Right lobe of liver (tissue), 4 donors: Measurements from ENCODE around the gene LPCAT3.

ENCODE experiments used
- POLR2A ChIP-seq: fragments of 450-650 bp; IDR thresholded peaks from one replicate; pipeline ENCODE4 v1.6.1; 2017; ENCODE audit warnings: antibody characterized with exemption, mild to moderate bottlenecking
- TF ChIP-seq, protein P1 (sequence below), 4 donors: fragments of 200-600 bp in 3 of 4; fragments of 450-650 bp in 1 of 4; IDR thresholded peaks; one replicate each; pipeline versions ENCODE4 v1.5.1 to v1.8.0; 2016 to 2022; ENCODE audit warnings: antibody characterized with exemption in 4 of 4, mild to moderate bottlenecking in 2 of 4
- donor health status: DM: no; HTN: no; CAD: no.
- donor health status: DM: no; HTN: no; CAD: no.
- donor health status: DM: no; HTN: yes; CAD: no.

DNA sequence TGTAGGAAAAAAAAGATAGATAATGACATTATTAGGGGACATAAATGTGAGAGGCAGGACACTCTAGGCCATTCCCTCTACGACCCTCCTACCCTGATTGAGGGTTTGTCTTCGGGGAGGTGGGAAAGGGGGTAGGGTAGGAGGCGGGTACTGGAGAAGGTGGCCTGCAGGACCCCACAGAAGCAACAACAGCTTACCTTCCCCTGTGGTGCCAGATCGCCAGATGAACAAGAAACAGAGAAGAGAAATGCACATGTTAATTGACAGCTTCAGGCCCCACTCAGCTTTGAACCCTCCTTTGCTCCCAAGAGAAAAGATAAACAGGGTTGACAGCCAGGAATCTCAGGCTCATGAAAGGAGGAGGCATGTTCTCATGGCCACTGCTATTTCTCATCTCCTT lies 52.6 kb downstream of the LPCAT3 start:
- TF ChIP-seq, protein P1, sequence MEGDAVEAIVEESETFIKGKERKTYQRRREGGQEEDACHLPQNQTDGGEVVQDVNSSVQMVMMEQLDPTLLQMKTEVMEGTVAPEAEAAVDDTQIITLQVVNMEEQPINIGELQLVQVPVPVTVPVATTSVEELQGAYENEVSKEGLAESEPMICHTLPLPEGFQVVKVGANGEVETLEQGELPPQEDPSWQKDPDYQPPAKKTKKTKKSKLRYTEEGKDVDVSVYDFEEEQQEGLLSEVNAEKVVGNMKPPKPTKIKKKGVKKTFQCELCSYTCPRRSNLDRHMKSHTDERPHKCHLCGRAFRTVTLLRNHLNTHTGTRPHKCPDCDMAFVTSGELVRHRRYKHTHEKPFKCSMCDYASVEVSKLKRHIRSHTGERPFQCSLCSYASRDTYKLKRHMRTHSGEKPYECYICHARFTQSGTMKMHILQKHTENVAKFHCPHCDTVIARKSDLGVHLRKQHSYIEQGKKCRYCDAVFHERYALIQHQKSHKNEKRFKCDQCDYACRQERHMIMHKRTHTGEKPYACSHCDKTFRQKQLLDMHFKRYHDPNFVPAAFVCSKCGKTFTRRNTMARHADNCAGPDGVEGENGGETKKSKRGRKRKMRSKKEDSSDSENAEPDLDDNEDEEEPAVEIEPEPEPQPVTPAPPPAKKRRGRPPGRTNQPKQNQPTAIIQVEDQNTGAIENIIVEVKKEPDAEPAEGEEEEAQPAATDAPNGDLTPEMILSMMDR (IDR thresholded peaks at IDR 0.05), result no peak
- TF ChIP-seq POLR2A, result no peak
